Prostate gland (tissue), 2 donors: ENCODE measurements around the gene KRTAP6-3. TPM values are rescaled to one million over a fixed set of nuclear protein-coding genes. Genes with fewer than 3 reads are reported as not detected.

Experiments used
- DNase-seq: peaks from one replicate; pipeline ENCODE4 v3.0.0-alpha.2; 2019; ENCODE audit warnings: low spot score
- H3K27ac ChIP-seq, 2 donors: fragments of 200-600 bp; sonication (generic); 2 replicates each; pipeline ENCODE4 v1.5.1; 2017 to 2019
- H3K27me3 ChIP-seq: fragments of 200-600 bp; sonication (generic); replicated peaks from 2 replicates; pipeline ENCODE4 v1.5.1; 2019; ENCODE audit not compliant: insufficient read depth
- H3K36me3 ChIP-seq, 2 donors: fragments of 200-600 bp; sonication (generic); 1 replicate in 1 of 2; 2 replicates in 1 of 2; pipeline versions ENCODE4 v1.5.1 to v1.8.1; 2017 to 2019
- H3K4me1 ChIP-seq: fragments of 200-600 bp; sonication (generic); replicated peaks from 2 replicates; pipeline ENCODE4 v1.5.1; 2019
- H3K4me3 ChIP-seq, 2 donors: fragments of 200-600 bp; sonication (generic); 2 replicates each; pipeline ENCODE4 v1.5.1; 2017 to 2019
- H3K9me3 ChIP-seq: fragments of 200-600 bp; sonication (generic); 2 replicates; pipeline ENCODE4 v1.5.1; 2017
- CTCF ChIP-seq, 4 experiments: fragments of 200-600 bp in 2 of 4; fragments of 450-650 bp in 2 of 4; sonication (generic) in 2 of 4; IDR thresholded peaks; 1 replicate in 3 of 4; 2 replicates in 1 of 4; pipeline ENCODE4 v1.5.1; 2016 to 2019; ENCODE audit warnings: antibody characterized with exemption in 4 of 4, mild to moderate bottlenecking in 2 of 4, moderate library complexity in 2 of 4
- POLR2A ChIP-seq: fragments of 450-650 bp; IDR thresholded peaks from one replicate; pipeline ENCODE4 v1.6.1; 2016; ENCODE audit warnings: antibody characterized with exemption, mild to moderate bottlenecking
- POLR2AphosphoS5 ChIP-seq: sonication (generic); formaldehyde crosslinking; IDR thresholded peaks from one replicate; pipeline ENCODE4 v1.6.1; 2017; ENCODE audit warnings: antibody characterized with exemption
- WGBS: methylation state at CpG from one replicate; pipeline ENCODE4 v1.1.5; 2018; 5-methylcytosine and 5-hydroxymethylcytosine counted together
- intact Hi-C: fragments of 100-400 bp; cut with DNase I; formaldehyde crosslinking; loops from one replicate; pipeline ENCODE4 v1.14.2; 2022
- total RNA-seq, 2 donors: library from RNA; depleted of rRNA; stranded (reverse); fragments of >200 nt; gene quantifications; one replicate each; pipeline ENCODE4 v1.1.0, GENCODE V29; 2016

Gene KRTAP6-3
- total RNA-seq, 2 donors from 2014 or later: not detected

GRCh38 chr21:30605968-30606367, 13.7 kb downstream of the KRTAP6-3 start:
- WGBS: 90% methylated on average over 2 of the region's 2 CpGs
- H3K27ac ChIP-seq: no peak overlapping the region
- H3K27me3 ChIP-seq: no peaks in the 10 kb centered on the region
- intact Hi-C loops: no loop called here
- DNase-seq: no peak
- no peaks in the 10 kb centered on the region for H3K36me3 ChIP-seq
- H3K9me3 ChIP-seq: no peaks in the 10 kb centered on the region
- no peak overlapping the region for H3K4me3 ChIP-seq
- TF ChIP-seq POLR2A: no peak
- no peak for TF ChIP-seq CTCF (IDR thresholded peaks at IDR 0.05)
- TF ChIP-seq POLR2AphosphoS5: no peak
- H3K4me1 ChIP-seq: no peaks in the 10 kb centered on the region

- Histone ChIP-seq H3K9me3 (no peaks in the 10 kb centered on the region), H3K4me3 (no peak overlapping the region), H3K36me3 (no peaks in the 10 kb centered on the region), H3K27ac (no peak overlapping the region), H3K4me1 (no peaks in the 10 kb centered on the region), H3K27me3 (no peaks in the 10 kb centered on the region)
- TF ChIP-seq POLR2AphosphoS5: no peak
- no peak for TF ChIP-seq CTCF (IDR thresholded peaks at IDR 0.05)
- TF ChIP-seq POLR2A: no peak
- WGBS: 70% methylated on average over 2 of the region's 2 CpGs
- DNase-seq: no peak
- intact Hi-C loops: no loop called here
Observed at GRCh38 chr21:30612132-30612531, 19.9 kb downstream of the KRTAP6-3 start.

GRCh38 chr21:30613836-30614235, 21.6 kb downstream of the KRTAP6-3 start, which contains the start of gene KRTAP6-1:
Gene KRTAP6-1, minus strand, starts transcription at chr21:30613930. Its CDS starts 26 bp downstream, at chr21:30613904.
- intact Hi-C loops: no loop called here
- H3K9me3 ChIP-seq: no peaks in the 10 kb centered on the region
- H3K4me3 ChIP-seq: no peak within 1 kb of the TSS
- no peaks in the 10 kb centered on the region for H3K4me1 ChIP-seq
- WGBS: 73% methylated on average over 2 of the region's 2 CpGs
- no peak within 1 kb of the TSS for H3K27ac ChIP-seq
- no peak for DNase-seq
- H3K36me3 ChIP-seq: no peaks in the 10 kb centered on the region
- H3K27me3 ChIP-seq: no peaks in the 10 kb centered on the region
- TF ChIP-seq CTCF (IDR thresholded peaks at IDR 0.05): no peak
- TF ChIP-seq POLR2AphosphoS5: no peak
- TF ChIP-seq POLR2A: no peak

GRCh38 chr21:30615199-30615598, 23.0 kb downstream of the KRTAP6-3 start:
- TF ChIP-seq POLR2A: no peak
- TF ChIP-seq CTCF (IDR thresholded peaks at IDR 0.05): no peak
- no peak for TF ChIP-seq POLR2AphosphoS5
- intact Hi-C loops: no loop called here
- Histone ChIP-seq H3K4me1 (no peaks in the 10 kb centered on the region), H3K27me3 (no peaks in the 10 kb centered on the region), H3K4me3 (no peak overlapping the region), H3K36me3 (no peaks in the 10 kb centered on the region), H3K9me3 (no peaks in the 10 kb centered on the region), H3K27ac (no peak overlapping the region)
- no peak for DNase-seq

GRCh38 chr21:30616125-30616524, 23.9 kb downstream of the KRTAP6-3 start, which contains the start of gene KRTAP20-1:
Gene KRTAP20-1, plus strand, starts transcription at chr21:30616425. Its CDS starts 30 bp downstream, at chr21:30616455.
- Histone ChIP-seq H3K4me1 (no peaks in the 10 kb centered on the region), H3K27me3 (no peaks in the 10 kb centered on the region), H3K36me3 (no peaks in the 10 kb centered on the region), H3K9me3 (no peaks in the 10 kb centered on the region), H3K4me3 (no peak within 1 kb of the TSS), H3K27ac (no peak within 1 kb of the TSS)
- 95% methylated on average over 2 of the region's 2 CpGs for WGBS
- DNase-seq: no peak
- no peak for TF ChIP-seq CTCF (IDR thresholded peaks at IDR 0.05)
- TF ChIP-seq POLR2AphosphoS5: no peak
- no peak for TF ChIP-seq POLR2A
- intact Hi-C loops: no loop called here
